ENCODE data around the gene CMIP.
"Not testable (repeated sequence)": the region's sequence is repeated elsewhere in the genome, so short reads cannot be mapped to it uniquely, and the experiment has no call there.

The CMIP gene

DNA sequence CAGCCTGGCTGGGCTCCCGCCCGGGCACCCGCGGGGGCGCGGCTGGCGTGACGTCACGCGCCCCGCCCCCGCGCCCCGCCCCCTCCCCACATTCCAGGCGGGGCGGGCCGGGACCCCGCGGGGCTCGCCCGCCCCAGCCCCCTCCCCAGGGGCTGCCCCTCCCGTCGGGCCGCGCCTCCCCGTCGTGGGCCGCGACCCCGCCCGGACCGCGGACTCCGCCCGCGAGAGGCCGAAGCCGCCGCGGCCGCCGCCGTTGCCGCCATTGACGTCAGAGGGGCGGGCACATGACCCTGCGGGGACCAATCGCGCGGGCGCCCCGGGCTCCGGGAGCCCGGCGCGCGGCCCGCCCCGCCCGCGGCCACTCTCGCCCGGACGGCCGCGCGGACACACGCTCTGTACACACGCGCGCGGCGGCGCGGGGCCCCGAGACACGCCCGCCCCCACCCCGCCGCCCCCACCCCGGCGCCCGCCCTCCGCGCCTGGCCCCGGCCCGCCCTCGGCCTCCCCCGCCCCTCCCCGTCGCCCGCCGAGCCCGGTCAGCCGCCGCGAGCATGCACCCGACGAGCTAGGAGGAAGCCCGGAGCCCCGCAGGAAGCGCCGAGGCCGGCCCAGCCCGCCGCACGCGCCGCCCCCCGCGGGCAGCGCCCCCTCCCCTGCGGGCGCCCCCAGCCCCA lies at the start of gene CMIP:
CMIP (plus strand) TSS at position 361 of the 674 bp plus-strand sequence.
- DNase-seq: peak; percentile 86

DNA sequence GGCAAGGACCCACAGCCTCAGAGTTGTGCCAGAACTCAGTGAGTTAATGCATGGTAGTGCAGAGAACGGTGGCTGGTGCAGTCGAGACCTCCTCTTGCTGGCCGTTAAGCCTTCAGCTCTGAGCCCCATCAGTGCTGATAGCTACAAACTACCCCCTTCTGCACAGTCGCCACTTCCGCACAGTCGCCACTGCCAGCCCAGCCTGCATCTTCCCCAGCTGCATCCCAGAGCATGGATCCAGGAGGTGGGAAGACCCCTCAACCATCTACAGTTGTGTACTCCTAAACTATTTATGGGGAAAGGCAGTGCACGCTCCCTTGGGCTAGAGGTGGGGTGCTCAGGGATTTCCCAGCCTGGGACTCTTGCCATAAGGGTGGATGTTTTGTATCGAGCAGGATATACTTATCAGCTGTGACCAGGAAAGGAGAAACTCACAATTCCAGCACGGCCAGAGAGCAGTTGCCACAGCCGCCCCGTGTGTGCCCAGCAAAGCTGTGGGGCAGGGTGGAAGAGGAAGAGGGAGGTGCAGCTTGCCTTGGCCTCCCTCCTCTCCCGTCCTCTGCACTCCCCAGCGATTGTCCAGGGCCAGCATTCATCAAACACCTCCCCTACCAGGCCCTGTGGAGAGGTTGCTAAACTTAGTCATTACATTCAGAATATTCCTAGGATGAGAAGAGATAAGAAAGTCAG lies 49.5 kb upstream of the CMIP start:
- DNase-seq: no peak

DNA sequence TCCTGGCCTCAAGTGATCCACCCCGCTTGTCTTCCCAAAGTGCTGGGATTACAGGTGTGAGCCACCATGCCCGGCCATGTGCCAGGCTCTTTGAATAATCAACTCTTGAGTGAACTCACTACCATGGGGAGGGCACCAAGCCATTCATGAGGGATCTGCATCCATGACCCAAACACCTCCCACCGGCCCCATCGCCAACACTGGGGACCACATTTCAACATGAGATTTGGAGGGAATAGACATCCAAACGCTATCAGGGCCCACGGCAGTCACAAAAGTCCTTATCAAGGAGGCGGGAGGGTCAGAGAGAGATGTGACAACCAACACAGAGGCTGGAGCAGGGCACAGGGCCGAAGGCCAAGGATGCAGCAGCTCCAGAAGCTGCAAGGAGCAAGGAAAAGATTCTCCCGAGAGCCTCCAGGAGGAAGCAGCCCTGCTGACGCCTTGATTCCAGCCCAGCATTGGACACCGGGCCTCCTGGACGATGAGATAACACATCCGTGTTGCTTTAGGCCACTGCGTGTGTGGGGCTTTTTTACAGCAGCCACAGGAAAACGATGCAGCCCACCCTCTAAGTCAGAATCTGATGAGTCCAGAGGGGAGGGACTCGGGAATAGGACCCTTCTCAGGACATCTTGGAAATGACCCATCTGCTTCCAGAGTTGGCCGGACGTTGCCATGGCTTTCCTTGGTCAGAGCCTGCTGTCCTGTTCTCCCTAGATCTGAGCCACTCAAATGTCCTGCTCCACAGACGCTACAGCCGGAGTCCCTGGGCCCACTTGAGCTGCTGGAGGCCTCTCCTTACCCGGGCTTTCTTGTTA lies 47.3 kb upstream of the CMIP start:
- DNase-seq: no peak

DNA sequence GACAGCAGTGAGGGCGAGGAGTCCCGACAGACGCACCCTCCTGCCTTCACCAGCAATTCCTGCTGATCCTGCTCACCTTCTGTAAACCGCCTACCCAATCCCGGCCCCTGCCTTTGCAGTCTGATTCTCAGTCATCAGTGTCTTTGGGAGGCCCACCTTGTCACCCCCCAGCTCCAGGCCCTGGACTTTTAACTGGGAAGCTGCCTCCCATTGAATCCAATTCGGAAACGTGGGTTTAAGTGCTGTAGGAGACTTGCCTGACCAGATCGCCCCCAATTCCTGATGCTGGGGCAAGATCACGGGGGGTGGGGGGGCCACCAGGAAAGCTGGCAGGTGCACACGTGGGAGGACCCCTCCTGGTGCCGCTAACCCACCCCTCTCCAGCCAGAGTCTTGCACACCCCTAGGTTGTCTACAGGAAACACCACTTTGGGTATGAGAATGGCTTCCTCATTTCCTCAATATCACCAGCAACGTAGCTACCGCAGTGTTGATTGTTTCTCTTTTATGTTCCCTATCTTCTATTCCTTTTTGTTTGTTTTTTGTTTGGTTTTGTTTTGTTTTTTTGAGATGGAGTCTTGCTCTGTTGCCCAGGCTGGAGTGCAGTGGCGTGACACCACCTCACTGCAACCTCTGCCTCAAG lies 46.6 kb upstream of the CMIP start:
- DNase-seq: no peak

DNA sequence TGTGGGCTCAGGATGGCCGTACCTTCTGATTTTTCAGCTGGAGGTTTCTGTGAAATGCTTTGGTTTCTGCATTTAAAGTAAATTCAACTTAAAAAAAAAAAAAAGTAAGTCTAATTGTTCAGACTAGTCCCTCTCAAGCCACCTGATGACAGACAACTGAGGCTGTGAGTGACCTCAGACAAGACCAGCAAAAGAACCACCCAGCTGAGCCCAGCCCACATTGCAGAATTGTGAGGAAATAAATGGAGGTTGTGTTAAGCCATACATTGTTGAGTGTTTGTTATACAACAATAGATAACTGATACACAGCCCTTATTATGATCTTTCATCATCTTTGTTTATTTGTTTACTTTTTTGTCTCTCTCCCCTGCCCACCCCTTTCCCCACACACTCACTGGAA lies 44.7 kb upstream of the CMIP start:
- DNase-seq: no peak

DNA sequence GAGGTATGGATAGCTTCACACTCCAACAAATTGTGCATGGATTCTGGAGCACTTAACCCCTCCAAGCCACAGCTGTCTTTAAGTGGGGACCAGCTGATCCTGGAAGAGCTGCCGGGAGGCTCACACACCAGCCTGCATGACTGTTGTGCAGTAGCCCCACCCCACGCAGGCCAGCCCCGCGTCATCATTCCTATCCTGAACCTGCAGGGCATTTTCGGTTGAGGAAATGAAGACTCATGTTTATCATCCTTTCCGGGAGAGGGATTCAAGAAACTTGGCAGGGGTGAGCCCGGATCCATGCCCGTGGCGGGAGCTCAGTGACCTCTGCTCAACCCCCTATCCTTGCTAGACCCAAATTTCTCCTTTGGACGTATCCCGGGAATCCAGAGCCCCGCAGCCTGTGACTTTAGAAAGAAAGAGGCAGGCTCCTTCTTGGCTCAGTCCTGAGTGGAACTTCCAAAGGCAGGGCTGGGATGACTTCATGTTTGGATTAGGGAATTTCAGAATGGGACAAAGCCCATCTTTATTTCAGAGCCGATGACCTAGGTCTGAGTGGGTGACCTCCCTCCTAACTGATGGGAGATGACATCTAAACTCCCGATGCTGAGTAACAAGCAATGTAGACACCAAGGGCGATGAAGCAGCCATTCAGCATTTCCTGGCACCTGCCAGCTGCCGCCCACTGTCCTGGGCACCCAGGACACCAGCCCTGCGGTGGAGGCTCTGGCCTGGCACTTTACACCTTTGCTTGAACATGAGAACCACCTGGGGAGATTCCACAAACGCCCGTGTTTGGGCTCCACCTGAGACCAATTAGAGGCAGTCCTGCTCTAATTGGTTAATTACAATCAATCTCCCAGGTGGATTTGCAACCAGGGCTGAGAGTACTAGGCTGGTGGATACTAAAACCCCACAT lies 43.3 kb upstream of the CMIP start:
- DNase-seq: no peak

DNA sequence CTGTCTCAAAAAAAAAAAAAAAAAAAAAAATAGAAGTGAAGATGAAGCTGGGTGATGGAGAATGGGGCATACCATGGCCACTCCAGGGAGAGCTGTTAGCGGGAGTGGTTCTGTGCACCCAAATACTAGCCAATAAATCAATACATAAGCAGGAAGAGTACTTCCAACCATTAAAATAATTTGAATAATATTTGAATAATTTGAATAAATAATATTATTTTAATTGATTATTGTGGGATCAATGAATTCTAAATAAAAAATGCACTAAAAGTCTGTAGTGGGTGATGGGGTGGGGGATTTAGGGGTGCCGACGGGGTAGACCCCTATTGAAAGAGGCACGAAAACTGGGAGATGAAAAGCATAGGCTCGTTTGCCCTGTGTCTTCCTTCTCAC lies 41.4 kb upstream of the CMIP start:
- no peak for DNase-seq

DNA sequence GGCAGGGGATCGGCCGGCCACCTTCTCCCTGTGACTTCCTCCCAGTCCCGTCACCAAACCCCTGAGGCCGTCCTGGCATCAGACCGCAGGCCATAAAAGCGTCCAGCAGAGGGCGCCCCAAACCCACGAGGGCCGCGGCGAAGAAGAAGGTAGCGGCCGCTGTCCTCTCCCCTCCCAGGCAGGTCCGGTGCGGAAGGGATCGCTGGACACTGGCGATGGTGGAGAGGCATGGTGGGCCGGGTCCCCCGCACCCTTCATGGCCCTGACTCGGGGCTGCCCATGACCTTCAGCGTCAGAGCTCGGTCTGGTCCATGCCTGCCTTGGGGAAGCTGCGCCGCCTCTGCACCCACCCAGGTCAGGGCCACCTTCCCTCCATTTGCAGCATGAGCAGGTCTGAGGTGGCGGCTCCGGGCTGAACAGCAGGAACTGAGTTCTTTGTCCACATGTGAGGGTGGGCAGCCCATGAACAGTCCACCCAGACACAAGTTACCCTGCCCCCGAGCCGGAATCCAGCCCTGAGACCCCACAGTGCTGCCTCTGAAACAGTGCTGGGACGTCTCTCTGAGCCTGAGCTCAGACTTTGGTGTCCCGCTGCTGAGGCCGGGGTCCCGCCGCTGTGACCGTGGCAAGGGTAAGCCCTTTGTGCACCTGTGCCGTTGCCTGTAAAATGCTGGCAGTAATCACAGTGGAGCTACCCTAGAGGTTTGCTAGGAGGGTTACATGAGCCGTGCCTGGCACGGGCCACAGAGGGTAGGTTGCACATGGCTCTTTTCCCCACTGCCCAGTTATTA lies 40.8 kb upstream of the CMIP start:
- peak; percentile 88 for DNase-seq

DNA sequence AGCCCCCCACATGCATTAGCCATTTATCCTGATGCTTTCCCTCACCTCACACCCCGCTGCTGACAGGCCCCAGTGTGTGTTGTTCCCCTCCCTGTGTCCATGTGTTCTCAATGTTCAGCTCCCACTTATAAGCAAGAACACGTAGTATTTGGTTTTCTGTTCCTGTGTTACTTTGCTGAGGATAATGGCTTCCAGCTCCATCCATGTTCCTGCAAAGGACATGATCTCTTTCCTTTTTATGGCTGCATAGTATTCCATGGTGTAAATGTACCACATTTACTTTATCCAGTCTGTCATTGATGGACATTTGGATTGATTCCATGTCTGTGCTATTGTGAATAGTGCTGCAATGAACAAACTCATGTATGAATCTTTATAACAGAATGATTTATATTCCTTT lies 39.6 kb upstream of the CMIP start:
- DNase-seq: not testable (repeated sequence)

DNA sequence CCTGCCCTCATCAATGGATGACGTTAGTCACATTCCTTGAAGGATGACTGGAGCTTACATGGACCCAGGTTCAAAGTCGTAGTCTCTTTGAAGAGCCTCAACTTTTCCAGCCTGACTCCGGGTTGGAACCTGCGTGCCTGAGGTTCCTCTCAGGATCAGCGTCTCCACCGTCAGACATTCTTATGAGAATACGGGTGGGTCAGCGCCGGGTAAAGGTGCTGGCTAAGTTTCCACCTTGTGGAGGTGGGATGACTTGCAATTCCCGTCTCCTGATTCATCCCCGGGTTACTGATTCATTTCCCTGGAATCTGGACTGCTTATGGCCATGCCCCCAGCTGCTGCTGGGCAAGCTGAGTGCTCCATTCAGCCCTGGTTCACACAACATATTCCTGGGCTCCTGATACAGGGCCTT lies 38.9 kb upstream of the CMIP start:
- no peak for DNase-seq

DNA sequence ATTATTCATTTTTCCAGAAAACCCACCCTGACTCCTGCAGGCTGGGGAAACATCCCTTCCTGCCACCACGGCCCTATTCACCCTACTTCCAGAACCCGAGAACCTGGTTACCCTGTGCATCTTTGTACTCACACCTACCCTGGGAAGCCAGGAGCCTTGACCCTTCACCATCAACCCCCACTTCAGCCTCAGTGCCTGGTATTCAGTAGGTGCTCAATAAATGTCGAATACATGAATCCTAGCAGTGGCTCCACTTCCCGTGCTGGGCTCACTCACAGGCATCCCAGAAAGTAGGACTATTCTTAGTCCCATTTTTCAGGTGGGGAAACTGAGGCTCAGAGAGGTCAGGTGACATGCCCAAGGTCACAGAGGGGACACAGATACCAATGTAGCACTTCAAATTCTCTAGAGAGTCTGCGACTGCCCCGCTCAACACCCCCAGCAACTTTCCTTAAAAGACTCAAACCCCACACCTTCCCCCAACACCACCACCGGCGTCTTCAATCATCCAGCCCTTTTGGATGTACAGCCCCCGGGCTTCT lies 36.1 kb upstream of the CMIP start:
- DNase-seq: no peak

DNA sequence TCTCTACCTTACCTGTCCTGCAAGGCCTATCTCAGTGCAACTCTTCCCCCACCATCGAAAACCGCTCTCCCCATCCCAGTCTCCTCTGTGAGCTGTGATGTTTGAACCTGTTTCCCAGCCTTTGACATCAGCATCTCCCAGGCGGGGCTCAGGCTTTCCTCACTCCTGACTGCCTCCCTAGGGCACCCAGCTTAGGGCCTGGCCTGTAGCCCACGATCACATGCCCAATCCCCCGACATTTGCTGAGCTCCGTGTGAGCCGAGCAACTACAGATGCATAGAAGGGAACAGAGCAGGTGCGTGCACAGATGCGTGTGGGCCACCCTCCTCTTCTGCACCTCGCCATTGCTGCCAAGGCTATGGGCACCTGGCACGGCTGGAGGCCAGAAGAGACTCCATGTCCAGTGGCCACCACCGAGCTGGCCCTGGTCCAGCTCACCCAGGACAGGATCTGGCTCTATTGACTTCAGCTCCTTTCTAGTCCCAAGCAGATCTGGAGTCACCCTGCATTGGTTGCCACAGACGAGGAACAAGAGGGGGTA lies 35.5 kb upstream of the CMIP start:
- DNase-seq: no peak

DNA sequence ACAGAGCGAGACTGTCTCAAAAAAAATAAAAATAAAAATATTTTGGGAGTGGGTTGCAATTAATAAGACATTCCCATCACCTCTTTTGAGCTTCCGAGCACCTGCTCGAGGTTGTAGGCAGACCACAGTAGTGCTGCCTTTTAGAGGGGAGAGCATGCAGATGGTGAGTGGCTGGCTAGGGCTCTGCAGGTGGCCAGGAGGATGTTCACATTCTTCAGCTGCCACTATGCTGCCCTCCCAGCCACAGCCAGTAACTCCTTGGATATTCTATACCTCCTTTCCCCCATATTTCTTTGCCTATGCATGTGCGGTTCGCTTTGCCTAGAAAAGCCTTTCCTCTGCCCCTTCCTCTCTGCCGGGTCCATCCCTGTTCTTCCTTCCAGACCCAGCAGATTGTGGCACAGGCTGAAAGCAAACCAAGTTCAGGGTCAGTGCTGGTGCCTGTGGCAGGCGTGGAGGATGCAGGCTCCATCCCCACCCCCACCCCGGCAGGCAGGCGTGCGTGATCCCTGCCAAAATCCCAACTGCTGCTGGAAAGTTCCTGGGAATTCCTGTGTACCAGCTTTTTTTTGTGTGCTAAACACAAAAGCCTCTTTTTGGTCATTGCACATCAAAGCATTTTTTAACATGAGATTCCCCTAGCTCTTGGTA lies 33.8 kb upstream of the CMIP start:
- no peak for DNase-seq

DNA sequence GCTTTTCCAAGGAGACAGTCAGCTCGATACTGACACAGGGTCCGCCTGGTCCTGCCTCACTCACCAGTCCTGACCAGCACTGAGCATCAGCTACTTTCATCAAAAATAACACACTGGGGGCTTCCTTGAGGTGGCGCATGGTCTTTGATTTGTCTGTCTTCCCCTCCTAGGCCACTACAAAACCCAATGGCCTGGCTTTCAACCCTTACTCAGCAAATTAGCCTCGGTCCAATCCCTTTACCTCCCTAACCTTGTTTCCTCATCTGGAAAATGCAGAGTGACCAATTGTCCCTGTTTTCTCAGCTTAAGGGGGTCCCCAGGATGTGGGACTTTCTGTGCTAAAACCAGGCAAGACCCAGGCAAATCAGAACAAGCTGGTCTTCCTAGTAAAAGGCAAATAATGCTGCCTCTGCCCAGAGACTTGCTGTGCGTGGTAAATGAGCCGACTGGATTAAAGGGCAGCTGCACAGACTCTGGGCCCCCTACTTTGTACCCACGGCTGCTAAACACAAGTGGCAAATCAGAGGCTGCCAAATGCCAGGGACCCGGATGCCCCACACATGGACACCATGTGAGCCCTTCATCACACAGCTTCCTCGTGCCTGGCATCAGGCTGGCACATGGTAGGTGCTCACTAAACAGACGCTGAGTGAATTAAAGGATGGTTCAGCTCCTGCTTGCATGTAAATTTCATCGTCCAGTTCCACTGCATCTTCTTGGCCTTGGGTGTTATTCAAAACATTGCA lies 31.2 kb upstream of the CMIP start:
- no peak for DNase-seq

DNA sequence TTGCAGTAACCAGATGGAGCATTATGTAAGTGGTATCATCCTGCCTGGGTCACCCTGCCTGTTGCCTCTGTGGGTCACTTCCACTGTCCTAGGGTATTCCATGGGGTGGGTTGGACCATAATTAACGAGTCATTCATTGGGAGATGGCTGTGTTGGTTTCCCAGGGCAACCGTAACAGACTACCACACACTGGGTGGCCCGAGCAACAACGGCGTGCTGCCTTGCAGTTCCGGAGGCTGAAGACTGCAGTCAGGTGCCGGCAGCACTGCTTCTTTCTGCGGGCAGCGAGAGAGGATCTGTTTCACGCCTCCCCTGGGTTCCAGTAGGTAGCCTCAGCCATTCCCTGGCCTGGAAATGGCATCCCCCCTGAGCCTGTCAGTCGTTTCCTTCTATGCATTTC lies 28.9 kb upstream of the CMIP start:
- DNase-seq: no peak

DNA sequence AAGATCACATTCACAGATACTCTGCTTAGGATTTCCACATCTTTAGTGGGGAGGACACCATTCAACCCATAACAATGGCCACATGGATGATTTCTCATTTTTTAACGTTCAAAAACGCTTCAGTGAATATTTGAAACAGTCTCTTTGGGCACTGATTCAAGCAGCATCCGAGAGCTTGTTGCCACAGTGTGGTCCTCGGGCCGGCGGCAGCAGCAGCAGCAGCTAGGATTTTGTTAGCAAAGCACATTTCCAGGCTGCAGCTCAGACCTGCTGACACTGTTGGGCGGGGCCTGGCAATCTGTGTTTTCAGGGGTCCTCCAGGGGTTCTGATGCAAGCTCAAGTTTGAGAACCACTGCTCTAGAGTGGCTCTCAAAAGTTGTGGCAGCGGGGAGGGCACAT lies 27.9 kb upstream of the CMIP start:
- DNase-seq: no peak

DNA sequence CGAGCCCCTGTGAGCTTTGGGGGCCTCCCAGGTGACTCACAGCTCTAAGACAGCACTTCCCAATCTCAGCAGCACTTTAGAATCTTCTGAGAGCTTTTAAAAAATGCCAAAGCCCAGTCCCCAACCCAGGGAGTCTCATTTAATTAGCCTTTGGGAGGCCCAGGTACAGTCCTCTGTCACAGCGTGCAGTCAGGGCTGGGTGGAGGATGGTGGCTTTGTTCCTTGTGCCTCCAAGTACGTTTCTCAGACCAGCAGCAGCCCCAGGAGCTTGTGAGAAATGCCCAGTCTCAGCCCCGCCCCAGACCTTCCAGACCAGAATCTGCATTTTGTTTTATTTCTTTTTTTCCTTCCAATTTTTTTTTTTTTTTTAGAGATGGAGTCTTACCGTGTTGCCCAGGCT lies 27.4 kb upstream of the CMIP start:
- DNase-seq: no peak

DNA sequence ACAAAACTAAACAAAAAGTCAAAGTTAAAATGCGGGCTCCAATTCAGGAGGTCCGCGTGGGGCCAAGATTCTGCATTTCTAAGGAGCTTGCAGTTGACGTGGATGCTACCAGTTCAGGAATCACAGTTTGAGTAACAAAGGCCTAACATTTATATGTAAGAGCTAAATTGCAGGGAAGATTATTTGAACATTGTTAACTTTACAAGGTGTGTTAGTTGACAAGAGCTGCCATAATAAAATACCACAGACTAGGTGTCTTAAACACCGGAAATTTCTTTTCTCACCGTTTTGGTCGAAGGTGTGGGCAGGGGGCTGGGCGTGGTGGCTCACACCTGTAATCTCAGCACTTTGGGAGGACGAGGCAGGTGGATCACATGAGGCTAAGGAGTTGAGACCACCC lies 24.8 kb upstream of the CMIP start:
- no peak for DNase-seq

DNA sequence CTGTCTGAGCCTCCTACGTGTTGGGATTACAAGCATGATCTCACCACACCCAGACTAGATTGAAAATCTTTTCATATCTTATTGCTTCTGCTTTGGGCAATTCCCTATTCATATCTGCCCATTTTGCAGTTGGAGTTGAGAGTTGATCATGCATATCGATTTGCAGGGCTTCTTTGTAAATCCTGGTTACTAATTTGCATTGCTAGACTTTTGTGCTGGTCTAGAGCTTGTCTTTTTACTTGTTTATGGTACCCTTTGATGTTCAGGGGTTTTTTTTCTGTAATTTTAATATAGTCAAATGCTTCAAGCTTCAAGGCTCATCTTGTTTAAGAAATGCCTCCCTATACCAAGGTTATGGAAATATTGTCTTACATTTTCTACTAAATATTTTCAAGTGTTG lies 23.5 kb upstream of the CMIP start:
- no peak for DNase-seq

DNA sequence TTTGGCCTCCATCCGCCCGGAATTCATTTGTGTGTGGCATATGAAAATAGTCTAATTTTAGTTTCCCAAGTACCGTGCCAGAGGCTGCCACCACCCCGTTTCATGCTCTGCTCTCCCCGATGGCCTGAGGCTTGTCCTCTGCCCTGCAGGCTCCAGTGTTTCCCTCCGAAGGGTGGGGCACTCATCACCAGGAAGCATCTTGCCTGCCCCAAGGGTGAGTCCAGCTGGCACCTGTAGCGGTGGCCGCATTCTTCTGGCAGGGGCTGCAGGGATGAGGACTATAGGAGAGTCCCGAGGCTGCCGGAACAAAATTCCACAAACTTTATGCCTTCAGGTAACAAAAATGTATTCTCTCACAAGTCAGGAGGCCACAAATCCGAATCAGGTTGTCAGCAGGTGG lies 23.1 kb upstream of the CMIP start:
- no peak for DNase-seq

Data from activated CD4-positive, alpha-beta T cell treated with anti-CD3 and anti-CD28 coated beads, Interleukin-2, Interleukin-6, amounts not matched to agents 100 ng/mL and 50 ng/mL, durations not matched to agents 16 hours and 8 hours (primary cell).